Suprapubic skin (tissue), 4 donors: ENCODE measurements around the gene ARCN1. TPM values are rescaled to one million over a fixed set of nuclear protein-coding genes. Genes with fewer than 3 reads are reported as not detected.

Experiments used
- DNase-seq, 2 donors: peaks; one replicate each; pipeline ENCODE4 v3.0.0-alpha.2; 2019; ENCODE audit warnings: low spot score in 2 of 2
- H3K27ac ChIP-seq: fragments of 200-600 bp; sonication (generic); one replicate; pipeline ENCODE4 v1.5.1; 2019
- H3K27me3 ChIP-seq: fragments of 200-600 bp; sonication (generic); one replicate; pipeline ENCODE4 v1.5.1; 2019
- H3K36me3 ChIP-seq: fragments of 200-600 bp; sonication (generic); one replicate; pipeline ENCODE4 v1.5.1; 2019
- H3K4me1 ChIP-seq: fragments of 200-600 bp; sonication (generic); one replicate; pipeline ENCODE4 v1.5.1; 2019
- H3K4me3 ChIP-seq: fragments of 200-600 bp; sonication (generic); one replicate; pipeline ENCODE4 v1.5.1; 2019; ENCODE audit warnings: mild to moderate bottlenecking
- H3K9me3 ChIP-seq: fragments of 200-600 bp; sonication (generic); one replicate; pipeline ENCODE4 v1.5.1; 2019
- CTCF ChIP-seq, 2 donors: fragments of 200-600 bp in 1 of 2; fragments of 450-650 bp in 1 of 2; sonication (generic) in 1 of 2; IDR thresholded peaks; one replicate each; pipeline ENCODE4 v1.5.1; 2016 to 2019; ENCODE audit warnings: antibody characterized with exemption in 2 of 2, mild to moderate bottlenecking in 1 of 2, moderate library complexity in 1 of 2
- EP300 ChIP-seq: sonication (generic); formaldehyde crosslinking; IDR thresholded peaks from one replicate; pipeline ENCODE4 v1.6.1; 2017; ENCODE audit warnings: antibody characterized with exemption
- POLR2A ChIP-seq, 2 donors: fragments of 450-650 bp; IDR thresholded peaks; one replicate each; pipeline ENCODE4 v1.6.1; 2017; ENCODE audit warnings: antibody characterized with exemption in 2 of 2, mild to moderate bottlenecking in 2 of 2, moderate library complexity in 2 of 2
- POLR2AphosphoS5 ChIP-seq, 3 donors: sonication (generic); formaldehyde crosslinking; IDR thresholded peaks; one replicate each; pipeline ENCODE4 v1.6.1; 2017; ENCODE audit warnings: antibody characterized with exemption in 3 of 3
- WGBS: methylation state at CpG from one replicate; pipeline ENCODE4 v1.1.5; 2018; 5-methylcytosine and 5-hydroxymethylcytosine counted together
- total RNA-seq, 4 donors: library from RNA; depleted of rRNA; stranded (reverse); fragments of >200 nt; gene quantifications; one replicate each; pipeline ENCODE4 v1.1.0, GENCODE V29; 2016

The ARCN1 gene
- total RNA-seq = 10 to 100 TPM; 70.3 to 80.7 (median 77.0) TPM

- Histone ChIP-seq H3K27me3 (no peaks in the 10 kb centered on the region), H3K27ac (peak within 1 kb of the TSS; percentile 98), H3K4me3 (peak within 1 kb of the TSS; percentile 97), H3K9me3 (no peaks in the 10 kb centered on the region), H3K4me1 (peaks cover 44% of the 10 kb centered on the region), H3K36me3 (no peaks in the 10 kb centered on the region)
- peak; percentile 88 to 92 for DNase-seq
- TF ChIP-seq CTCF (IDR thresholded peaks at IDR 0.05) (no peak), POLR2A (IDR thresholded peaks at IDR 0.05) (peak in 1 of 2 donors; percentile 61)
- 1% methylated on average over 28 of the region's 55 CpGs for WGBS
Measured at GRCh38 chr11:118572061-118572980, at the start of gene ARCN1. Gene ARCN1 (plus strand): TSS chr11:118572409. CDS start chr11:118572548, 139 bp downstream.

GRCh38 chr11:118522571-118523072 is 49.6 kb upstream of the ARCN1 start:
- Histone ChIP-seq H3K4me1 (peaks cover 14% of the 10 kb centered on the region), H3K36me3 (peaks cover 60% of the 10 kb centered on the region), H3K4me3 (no peak overlapping the region), H3K27ac (no peak overlapping the region), H3K27me3 (no peaks in the 10 kb centered on the region), H3K9me3 (no peaks in the 10 kb centered on the region)
- WGBS = 42% methylated on average over 6 of the region's 6 CpGs
- no peak for TF ChIP-seq POLR2A (IDR thresholded peaks at IDR 0.05)
- TF ChIP-seq CTCF (IDR thresholded peaks at IDR 0.05) = peak in 1 of 2 donors; percentile 11
- DNase-seq = no peak

- no peak for DNase-seq
- Histone ChIP-seq H3K9me3 (no peaks in the 10 kb centered on the region), H3K36me3 (peaks cover 53% of the 10 kb centered on the region), H3K27ac (no peak overlapping the region), H3K4me1 (peaks cover 20% of the 10 kb centered on the region), H3K27me3 (no peaks in the 10 kb centered on the region), H3K4me3 (no peak overlapping the region)
- no peak for TF ChIP-seq POLR2A (IDR thresholded peaks at IDR 0.05)
- TF ChIP-seq POLR2AphosphoS5 (IDR thresholded peaks at IDR 0.05) = no peak
- TF ChIP-seq EP300 = no peak
- TF ChIP-seq CTCF (IDR thresholded peaks at IDR 0.05) = no peak
Measured at GRCh38 chr11:118524356-118524755, 47.9 kb upstream of the ARCN1 start.

- Histone ChIP-seq H3K27me3 (no peaks in the 10 kb centered on the region), H3K27ac (no peak overlapping the region), H3K4me1 (peaks cover 26% of the 10 kb centered on the region), H3K36me3 (peaks cover 47% of the 10 kb centered on the region), H3K4me3 (no peak overlapping the region), H3K9me3 (no peaks in the 10 kb centered on the region)
- no peak for DNase-seq
- no peak for TF ChIP-seq CTCF (IDR thresholded peaks at IDR 0.05)
- no peak for TF ChIP-seq POLR2A (IDR thresholded peaks at IDR 0.05)
- TF ChIP-seq POLR2AphosphoS5 (IDR thresholded peaks at IDR 0.05) = no peak
- no peak for TF ChIP-seq EP300
- WGBS = 76% methylated on average over 6 of the region's 6 CpGs
Measured at GRCh38 chr11:118524757-118525470, 47.3 kb upstream of the ARCN1 start.

- no peak overlapping the region for H3K4me3 ChIP-seq
- DNase-seq = no peak
- peaks cover 42% of the 10 kb centered on the region for H3K4me1 ChIP-seq
- H3K36me3 ChIP-seq = peaks cover 29% of the 10 kb centered on the region
- H3K27me3 ChIP-seq = no peaks in the 10 kb centered on the region
- H3K27ac ChIP-seq = no peak overlapping the region
- TF ChIP-seq EP300 = no peak
- no peak for TF ChIP-seq POLR2A (IDR thresholded peaks at IDR 0.05)
- TF ChIP-seq CTCF (IDR thresholded peaks at IDR 0.05) = no peak
- TF ChIP-seq POLR2AphosphoS5 (IDR thresholded peaks at IDR 0.05) = no peak
- WGBS = 86% methylated on average over 2 of the region's 2 CpGs
- H3K9me3 ChIP-seq = no peaks in the 10 kb centered on the region
Measured at GRCh38 chr11:118526688-118527087, 45.5 kb upstream of the ARCN1 start.
